Calu3 (cell line): ENCODE data around the gene ERVW-1. TPM values are rescaled to one million over a fixed set of nuclear protein-coding genes. Genes with fewer than 3 reads are reported as not detected.
"Not testable (repeated sequence)": the region's sequence is repeated elsewhere in the genome, so short reads cannot be mapped to it uniquely, and the experiment has no call there.

Experiments
- BruUV-seq: library from RNA; stranded (reverse); fragments of 400-500 nt; replicated peaks from 2 replicates; lab custom pipeline; 2021; lab: Mats Ljungman, UMichigan
- CTCF ChIA-PET: fragments of 300-600 bp; sonication (Branson Sonifier 250); formaldehyde crosslinking; loops from one replicate; lab custom pipeline; 2022; ENCODE audit warnings: antibody characterized with exemption; lab: Charles Lee
- DNase-seq: peaks from one replicate; pipeline ENCODE4 v3.0.0; 2022
- H3K27ac Mint-ChIP-seq: one replicate; pipeline ENCODE4 v1.8.0; 2022; ENCODE audit warnings: mixed read lengths; ENCODE audit not compliant: unreplicated experiment
- H3K27me3 Mint-ChIP-seq: one replicate; pipeline ENCODE4 v1.8.0; 2022; ENCODE audit warnings: mixed read lengths; ENCODE audit not compliant: unreplicated experiment
- H3K36me3 Mint-ChIP-seq: one replicate; pipeline ENCODE4 v1.8.0; 2022; ENCODE audit warnings: mild to moderate bottlenecking, moderate library complexity, mixed read lengths; ENCODE audit not compliant: insufficient read depth, unreplicated experiment
- H3K4me1 Mint-ChIP-seq: one replicate; pipeline ENCODE4 v1.8.0; 2022; ENCODE audit warnings: mild to moderate bottlenecking, low read depth, mixed read lengths; ENCODE audit not compliant: unreplicated experiment
- H3K4me3 Mint-ChIP-seq: one replicate; pipeline ENCODE4 v1.8.0; 2022; ENCODE audit warnings: mild to moderate bottlenecking, low read depth, moderate library complexity, mixed read lengths; ENCODE audit not compliant: unreplicated experiment
- H3K9me3 Mint-ChIP-seq: one replicate; pipeline ENCODE4 v1.8.0; 2022; ENCODE audit warnings: low read depth, mixed read lengths; ENCODE audit not compliant: unreplicated experiment
- CTCF ChIP-seq: fragments of 200-600 bp; IDR thresholded peaks from one replicate; pipeline ENCODE4 v1.8.0; 2022; ENCODE audit warnings: antibody characterized with exemption; ENCODE audit not compliant: unreplicated experiment
- intact Hi-C: fragments of 100-400 bp; cut with micrococcal nuclease; formaldehyde crosslinking; loops from one replicate; pipeline ENCODE4 v1.10.0; 2022; ENCODE audit not compliant: unreplicated experiment
- total RNA-seq: library from RNA; stranded (reverse); gene quantifications from 2 replicates; pipeline ENCODE4 v1.2.3, GENCODE V29; 2022

Gene ERVW-1
- total RNA-seq, 1 experiment from 2014 or later: not detected

GRCh38 chr7:92448205-92448747 is 29.5 kb downstream of the ERVW-1 start:
- intact Hi-C loops: loop anchor here (5.0 to 10.0 kb wide), 2 partner anchors 316 to 1393 kb away; partner anchors contain the start of gene CYP51A1
- BruUV-seq: no TSS peak
- no peak for TF ChIP-seq CTCF
- CTCF ChIA-PET: interaction anchor here (0.8 to 3.0 kb wide), 6 partner anchors 13 to 372 kb away, joined by 3 to 33 read pairs (median 3); partner anchors contain the start of genes ANKIB1 and KRIT1
- peaks cover 27% of the 10 kb centered on the region for H3K36me3 Mint-ChIP-seq
- DNase-seq: peak; percentile 40
- no peaks in the 10 kb centered on the region for H3K27me3 Mint-ChIP-seq
- peak overlapping the region; percentile 77 for H3K4me3 Mint-ChIP-seq
- peak overlapping the region; percentile 83 for H3K27ac Mint-ChIP-seq
- H3K4me1 Mint-ChIP-seq: peaks cover 8% of the 10 kb centered on the region
- H3K9me3 Mint-ChIP-seq: no peaks in the 10 kb centered on the region

- Mint-ChIP-seq H3K9me3 (no peaks in the 10 kb centered on the region), H3K4me1 (peaks cover 8% of the 10 kb centered on the region), H3K4me3 (peak within 1 kb of the TSS; percentile 77), H3K36me3 (peaks cover 27% of the 10 kb centered on the region), H3K27ac (peak within 1 kb of the TSS; percentile 83), H3K27me3 (no peaks in the 10 kb centered on the region)
- peak; percentile 86 for DNase-seq
- no TSS peak for BruUV-seq
- no peak for TF ChIP-seq CTCF
- intact Hi-C loops: loop anchor here (2.0 to 10.0 kb wide), 3 partner anchors 23 to 1393 kb away; partner anchors contain the start of gene CYP51A1
- CTCF ChIA-PET: interaction anchor here (0.6 to 3.0 kb wide), 9 partner anchors 14 to 617 kb away, joined by 3 to 33 read pairs (median 4); partner anchors contain the start of genes ANKIB1, KRIT1 and MTERF1
Observed at GRCh38 chr7:92447345-92448204, 30.2 kb downstream of the ERVW-1 start, which contains the start of gene GATAD1. TSS of gene GATAD1 (plus strand) at chr7:92447482. CDS start at chr7:92447730, 248 bp downstream.

GRCh38 chr7:92446869-92447344 is 30.8 kb downstream of the ERVW-1 start:
- no peaks in the 10 kb centered on the region for H3K27me3 Mint-ChIP-seq
- H3K27ac Mint-ChIP-seq: no peak overlapping the region
- DNase-seq: no peak
- H3K4me1 Mint-ChIP-seq: peaks cover 8% of the 10 kb centered on the region
- H3K36me3 Mint-ChIP-seq: peaks cover 27% of the 10 kb centered on the region
- TF ChIP-seq CTCF: peak; percentile 61
- no TSS peak for BruUV-seq
- intact Hi-C loops: loop anchor here (2.0 to 10.0 kb wide), 3 partner anchors 22 to 1392 kb away; partner anchors contain the start of gene CYP51A1
- no peaks in the 10 kb centered on the region for H3K9me3 Mint-ChIP-seq
- CTCF ChIA-PET: interaction anchor here (0.6 to 3.0 kb wide), 7 partner anchors 15 to 617 kb away, joined by 3 to 33 read pairs (median 4); partner anchors contain the start of genes ANKIB1, KRIT1 and MTERF1
- peak overlapping the region; percentile 77 for H3K4me3 Mint-ChIP-seq

- intact Hi-C loops: loop anchor here (10.0 kb wide), 1 partner anchor 1388 kb away; no protein-coding TSS in a partner anchor
Observed at GRCh38 chr7:92442720-92443119, 35.0 kb downstream of the ERVW-1 start.

More at GRCh38 chr7:92442720-92443119, 35.0 kb downstream of the ERVW-1 start:
- CTCF ChIA-PET, BruUV-seq, H3K27ac Mint-ChIP-seq, DNase-seq, H3K9me3 Mint-ChIP-seq, H3K4me1 Mint-ChIP-seq, H3K36me3 Mint-ChIP-seq, H3K4me3 Mint-ChIP-seq: not testable (repeated sequence)
- peaks cover 16% of the 10 kb centered on the region for H3K27me3 Mint-ChIP-seq
